Lung (tissue), 12 donors: ENCODE measurements around the gene TMEM190. TPM values are rescaled to one million over a fixed set of nuclear protein-coding genes. Genes with fewer than 3 reads are reported as not detected.

Experiments
- ATAC-seq: fragments of 200-7000 bp; cut with Tn5 transposase; one replicate; pipeline ENCODE4 v1.9.1; 2020; ENCODE audit warnings: moderate number of reproducible peaks; ENCODE audit not compliant: insufficient read depth, low FRiP score
- DNase-seq, 3 donors: peaks; one replicate each; pipeline ENCODE4 v3.0.0-alpha.2; 2013 to 2017
- H3K27ac ChIP-seq, 2 donors: one replicate each; pipeline ENCODE4 v1.5.1; 2013; ENCODE audit warnings: mild to moderate bottlenecking in 2 of 2, moderate library complexity in 2 of 2, control low read depth in 1 of 2, inconsistent platforms in 1 of 2, low read depth in 1 of 2, low read length in 1 of 2
- H3K27me3 ChIP-seq, 3 donors: one replicate each; pipeline ENCODE4 v1.5.1; 2013; ENCODE audit warnings: low read length in 2 of 3; ENCODE audit not compliant: control insufficient read depth in 3 of 3, insufficient read depth in 3 of 3
- H3K36me3 ChIP-seq, 4 donors: one replicate each; pipeline ENCODE4 v1.5.1; 2013; ENCODE audit warnings: low read length in 4 of 4, mild to moderate bottlenecking in 1 of 4, moderate library complexity in 1 of 4; ENCODE audit not compliant: control insufficient read depth in 4 of 4, insufficient read depth in 4 of 4
- H3K4me1 ChIP-seq, 5 donors: one replicate each; pipeline ENCODE4 v1.5.1; 2013; ENCODE audit warnings: low read length in 5 of 5, mild to moderate bottlenecking in 2 of 5, moderate library complexity in 1 of 5; ENCODE audit not compliant: control insufficient read depth in 5 of 5, insufficient read depth in 5 of 5
- H3K4me3 ChIP-seq: one replicate; pipeline ENCODE4 v1.5.1; 2013; ENCODE audit warnings: mild to moderate bottlenecking, control low read depth, moderate library complexity
- H3K9ac ChIP-seq, 2 donors: one replicate each; pipeline ENCODE4 v1.5.1; 2013; ENCODE audit warnings: low read length in 2 of 2, control low read depth in 1 of 2; ENCODE audit not compliant: insufficient read depth in 1 of 2
- H3K9me3 ChIP-seq, 4 donors: one replicate each; pipeline ENCODE4 v1.5.1; 2013; ENCODE audit warnings: low read length in 3 of 4, mild to moderate bottlenecking in 1 of 4, moderate library complexity in 1 of 4; ENCODE audit not compliant: control insufficient read depth in 4 of 4, insufficient read depth in 3 of 4
- CTCF ChIP-seq: IDR thresholded peaks from 2 replicates; pipeline ENCODE4 v1.5.1; 2012; ENCODE audit warnings: mild to moderate bottlenecking; ENCODE audit errors: control extremely low read depth, extremely low read depth
- WGBS, 2 donors: extraction: QIAGEN DNeasy Blood & Tissue Kit; methylation state at CpG; one replicate each; pipeline ENCODE4 v1.1.7; 2013; 5-methylcytosine and 5-hydroxymethylcytosine counted together
- polyA plus RNA-seq, 2 donors: library from polyadenylated mRNA; stranded (reverse); fragments of 200-250 nt; gene quantifications; one replicate each; pipeline ENCODE4 v1.2.1, GENCODE V29; 2013
- total RNA-seq, 2 donors: library from RNA; depleted of rRNA in 1 of 2; stranded (reverse); fragments of >200 nt in 1 of 2; gene quantifications; one replicate each; pipeline ENCODE4 v1.2.1, GENCODE V29; 2014 to 2021
- donor health status: control.
- donor health status: control.
- donor health status: Bipolar disorder and iron deficiency.
- donor health status: healthy.
- donor health status: DM: yes; HTN: yes; CAD: no.

Gene TMEM190
- total and polyA plus RNA-seq, 4 donors, result 14.3 to 106 (median 62.5) TPM

GRCh38 chr19:55372316-55373081 is 4.1 kb upstream of the TMEM190 start:
- no peak for ATAC-seq
- Histone ChIP-seq H3K36me3 (no peaks in the 10 kb centered on the region), H3K27ac (no peak overlapping the region), H3K4me1 (peaks cover 0 to 23% (median 12%) of the 10 kb centered on the region in 5 donors), H3K9ac (no peak overlapping the region), H3K27me3 (peaks cover 4 to 43% (median 11%) of the 10 kb centered on the region in 3 donors), H3K4me3 (no peak overlapping the region), H3K9me3 (peaks cover 0 to 4% (median 0%) of the 10 kb centered on the region in 4 donors)
- DNase-seq, result no peak
- TF ChIP-seq CTCF, result no peak
- 35 to 36% methylated on average over 24 of the region's 24 CpGs for WGBS, 2 donors

GRCh38 chr19:55373306-55373992 is 3.2 kb upstream of the TMEM190 start:
- DNase-seq (no peak), ATAC-seq (no peak)
- H3K4me3 ChIP-seq, result no peak overlapping the region
- H3K4me1 ChIP-seq, result peaks cover 0 to 29% (median 14%) of the 10 kb centered on the region in 5 donors
- no peaks in the 10 kb centered on the region for H3K36me3 ChIP-seq
- no peak for TF ChIP-seq CTCF
- H3K9ac ChIP-seq, result no peak overlapping the region
- peaks cover 4 to 49% (median 9%) of the 10 kb centered on the region in 3 donors for H3K27me3 ChIP-seq
- 43 to 52% methylated on average over 9 of the region's 9 CpGs for WGBS, 2 donors
- H3K9me3 ChIP-seq, result peaks cover 0 to 4% (median 0%) of the 10 kb centered on the region in 4 donors
- no peak overlapping the region for H3K27ac ChIP-seq

- H3K9ac ChIP-seq, result no peak overlapping the region
- H3K36me3 ChIP-seq, result no peaks in the 10 kb centered on the region
- DNase-seq, result peak; percentile 57 to 79 (median 62)
- H3K27me3 ChIP-seq, result peaks cover 4 to 43% (median 9%) of the 10 kb centered on the region in 3 donors
- H3K4me3 ChIP-seq, result no peak overlapping the region
- peaks cover 0 to 29% (median 7%) of the 10 kb centered on the region in 5 donors for H3K4me1 ChIP-seq
- no peak for ATAC-seq
- no peak overlapping the region for H3K27ac ChIP-seq
- peaks cover 0 to 4% (median 0%) of the 10 kb centered on the region in 4 donors for H3K9me3 ChIP-seq
- 14 to 26% methylated on average over 30 to 31 of the region's 31 CpGs for WGBS, 2 donors
- no peak for TF ChIP-seq CTCF
These were observed 2.5 kb upstream of the TMEM190 start for GRCh38 chr19:55373993-55374757.
